Stimulated activated CD4-positive, alpha-beta T cell treated with anti-CD3 and anti-CD28 coated beads, Interleukin-12 subunit alpha, Interleukin-12 subunit beta, amount 100 ng/mL, for 4 hours (primary cell): Measurements from ENCODE around the gene TACR1.

ENCODE experiments used
- DNase-seq: peaks from one replicate; pipeline ENCODE4 v3.0.0-alpha.2; 2020

Gene TACR1

GRCh38 chr2:75142081-75142480 lies 57.2 kb downstream of the TACR1 start:
- no peak for DNase-seq

GRCh38 chr2:75140288-75140687 lies 59.0 kb downstream of the TACR1 start:
- no peak for DNase-seq

- no peak for DNase-seq
These were observed 60.1 kb downstream of the TACR1 start for GRCh38 chr2:75139171-75139570.

- DNase-seq = no peak
These were observed 60.8 kb downstream of the TACR1 start for GRCh38 chr2:75138528-75138927.

GRCh38 chr2:75135776-75136400 lies 63.4 kb downstream of the TACR1 start:
- DNase-seq = no peak

- DNase-seq = no peak
These were observed 64.5 kb downstream of the TACR1 start for GRCh38 chr2:75134860-75135259.

- no peak for DNase-seq
These were observed 65.4 kb downstream of the TACR1 start for GRCh38 chr2:75133621-75134570.

GRCh38 chr2:75130171-75130570 lies 69.1 kb downstream of the TACR1 start:
- no peak for DNase-seq

GRCh38 chr2:75123876-75124275 lies 75.4 kb downstream of the TACR1 start:
- no peak for DNase-seq

GRCh38 chr2:75113231-75113869 lies 86.0 kb downstream of the TACR1 start:
- no peak for DNase-seq

- no peak for DNase-seq
These were observed 90.3 kb downstream of the TACR1 start for GRCh38 chr2:75108937-75109482.

GRCh38 chr2:75102011-75102410 lies 97.3 kb downstream of the TACR1 start:
- DNase-seq = no peak

GRCh38 chr2:75100801-75101151 lies 98.5 kb downstream of the TACR1 start:
- no peak for DNase-seq

GRCh38 chr2:75100011-75100800 lies 99.1 kb downstream of the TACR1 start:
- DNase-seq = no peak

- no peak for DNase-seq
These were observed 99.8 kb downstream of the TACR1 start for GRCh38 chr2:75099521-75099922.

GRCh38 chr2:75098856-75099255 lies 100.5 kb downstream of the TACR1 start:
- DNase-seq = no peak

GRCh38 chr2:75097831-75098230 lies 101.5 kb downstream of the TACR1 start:
- no peak for DNase-seq

- DNase-seq = no peak
These were observed 104.9 kb downstream of the TACR1 start for GRCh38 chr2:75094405-75094804.

GRCh38 chr2:75090770-75091515 lies 108.4 kb downstream of the TACR1 start:
- no peak for DNase-seq

GRCh38 chr2:75089471-75089870 lies 109.8 kb downstream of the TACR1 start:
- DNase-seq = no peak

- DNase-seq = no peak
These were observed 110.5 kb downstream of the TACR1 start for GRCh38 chr2:75088791-75089190.

GRCh38 chr2:75087736-75088135 lies 111.6 kb downstream of the TACR1 start:
- no peak for DNase-seq
